GM19438 (cell line): ENCODE data around the gene AMOTL1.

Source experiments
- ATAC-seq: cut with Tn5 transposase; IDR thresholded peaks from one replicate; pipeline ENCODE4 v1.9.1; 2021; ENCODE audit warnings: low read depth; ENCODE audit not compliant: unreplicated experiment

Gene AMOTL1

GRCh38 chr11:94767701-94768601 is at the start of gene AMOTL1:
TSS of gene AMOTL1 (plus strand) at chr11:94768356. CDS start at chr11:94768512, 156 bp downstream.
- ATAC-seq = peak; percentile 88

GRCh38 chr11:94719876-94720275 is 48.3 kb upstream of the AMOTL1 start:
- no peak for ATAC-seq

GRCh38 chr11:94721565-94722292 is 46.4 kb upstream of the AMOTL1 start:
- ATAC-seq = no peak

DNA sequence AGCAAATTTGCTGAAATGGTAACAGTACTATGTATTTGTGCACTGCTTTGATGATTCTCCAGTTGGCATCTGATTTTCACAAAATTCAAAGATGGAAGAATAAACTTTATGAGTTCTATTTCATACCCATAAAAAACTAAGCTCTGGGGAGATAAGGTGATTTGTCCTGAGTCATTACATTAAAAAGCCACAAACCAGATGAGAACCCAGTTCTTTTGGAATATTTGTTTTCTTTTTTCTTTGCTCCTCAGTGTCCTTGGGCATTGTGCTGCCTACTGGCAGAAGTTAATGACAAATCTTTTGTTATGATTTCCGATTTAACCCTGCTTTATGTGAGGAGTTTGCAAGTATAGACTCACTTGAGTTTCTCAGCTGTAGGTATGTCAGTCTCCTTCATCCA is 45.4 kb upstream of the AMOTL1 start:
- no peak for ATAC-seq

- no peak for ATAC-seq
These were observed 43.1 kb upstream of the AMOTL1 start for GRCh38 chr11:94725097-94725496.

GRCh38 chr11:94727819-94728218 is 40.3 kb upstream of the AMOTL1 start:
- no peak for ATAC-seq

GRCh38 chr11:94728541-94728940 is 39.6 kb upstream of the AMOTL1 start:
- no peak for ATAC-seq

GRCh38 chr11:94728966-94729751 is 39.0 kb upstream of the AMOTL1 start:
- ATAC-seq = no peak

- ATAC-seq = no peak
These were observed 38.0 kb upstream of the AMOTL1 start for GRCh38 chr11:94730153-94730552.

DNA sequence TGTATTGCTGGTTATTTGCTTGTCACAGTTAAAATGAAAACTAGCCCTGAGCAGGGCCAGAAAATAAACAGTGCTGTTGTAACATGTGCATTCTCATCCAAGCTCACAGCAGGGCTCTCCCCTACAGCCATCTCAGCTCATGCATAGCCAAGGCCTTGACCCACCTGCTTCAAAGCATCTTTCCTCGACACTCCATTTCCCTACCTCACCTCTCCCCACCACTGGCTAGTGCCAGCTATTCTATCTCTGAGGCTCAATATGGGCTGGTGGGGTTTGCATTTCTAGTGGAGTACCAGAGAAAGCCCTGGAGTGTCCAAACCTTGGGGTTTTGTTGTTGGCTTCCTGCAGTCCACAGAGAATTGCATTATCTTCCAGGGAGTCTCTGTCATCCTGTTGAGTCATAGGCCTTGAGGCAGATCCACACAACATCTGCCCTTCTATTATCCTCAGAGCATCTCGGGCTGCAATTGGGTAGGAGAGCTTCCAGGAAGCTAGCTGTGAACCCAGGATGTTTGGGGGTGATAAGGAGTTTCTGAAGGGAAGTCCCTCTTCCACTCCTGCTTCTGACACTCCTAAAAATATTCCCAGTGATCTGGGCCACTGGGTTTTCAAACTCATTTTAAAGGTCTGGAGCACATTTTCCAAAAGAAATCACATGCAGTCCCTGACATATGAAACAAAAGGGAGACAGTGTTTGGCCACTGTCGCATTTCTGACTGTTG is 36.1 kb upstream of the AMOTL1 start:
- ATAC-seq = no peak

DNA sequence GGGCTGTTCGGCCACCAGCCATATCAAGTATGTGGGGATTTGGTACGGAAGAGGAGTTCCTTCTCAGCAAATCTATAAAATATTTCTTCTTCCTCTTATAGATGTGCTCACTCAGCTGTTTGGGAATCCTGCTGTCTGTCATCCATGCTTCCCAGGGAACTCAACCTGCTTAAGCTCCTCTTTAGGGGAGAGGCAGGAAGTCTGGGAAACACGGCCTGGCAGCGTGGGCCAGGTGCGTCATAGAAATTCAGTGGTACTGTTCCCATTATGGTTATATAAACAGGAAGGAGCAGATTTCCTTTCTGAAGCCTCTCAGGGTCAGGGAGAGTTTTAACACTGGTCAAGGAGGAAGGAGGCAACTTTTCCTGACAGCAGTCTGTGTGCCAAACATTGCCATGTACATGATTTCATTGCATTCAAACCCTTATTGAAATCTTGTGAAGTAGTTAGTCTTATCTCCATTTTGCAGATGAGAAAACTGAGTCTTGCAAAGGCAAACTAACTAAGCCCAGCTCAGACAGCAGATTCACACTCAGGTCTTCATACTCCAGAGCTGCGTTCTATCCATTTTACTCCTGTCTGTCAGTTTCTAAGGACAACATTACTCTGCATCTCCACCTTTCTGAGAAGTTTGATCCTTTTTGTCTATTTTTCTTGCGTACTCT is 35.4 kb upstream of the AMOTL1 start:
- no peak for ATAC-seq

DNA sequence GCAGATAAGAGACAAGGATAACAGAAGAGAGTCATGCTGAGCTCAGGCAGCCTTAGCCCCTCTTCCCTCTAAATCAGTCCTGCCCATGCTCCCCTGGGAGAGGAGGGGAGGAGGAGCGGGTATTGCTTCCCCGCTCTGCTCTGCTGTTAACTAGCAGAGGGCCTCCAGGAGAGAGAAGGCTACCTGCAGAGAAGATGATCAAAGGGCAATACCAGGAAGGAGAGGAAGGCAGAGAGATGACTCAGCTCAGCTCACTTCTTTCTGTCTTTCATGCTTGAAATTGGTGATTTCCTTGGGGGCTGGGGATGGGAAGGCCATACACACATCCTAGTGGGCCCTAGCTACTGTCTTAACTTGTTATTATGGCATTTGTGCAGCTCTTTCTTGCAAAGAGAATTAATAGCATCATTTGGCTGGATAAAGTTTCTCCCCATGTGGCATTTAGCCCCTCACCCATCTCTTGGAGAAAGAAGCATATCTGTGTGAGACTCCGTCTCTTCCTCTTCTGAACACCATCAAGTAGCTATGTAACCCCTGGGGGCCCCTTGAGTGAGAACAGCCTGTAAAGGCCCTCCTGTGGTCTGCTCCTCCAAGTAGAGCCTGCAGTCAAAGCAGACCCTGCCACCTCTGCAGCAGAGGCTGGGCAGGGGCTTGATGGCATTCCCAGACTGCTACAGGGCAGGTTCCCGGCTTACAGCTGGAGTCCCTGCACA is 33.4 kb upstream of the AMOTL1 start:
- ATAC-seq = no peak

DNA sequence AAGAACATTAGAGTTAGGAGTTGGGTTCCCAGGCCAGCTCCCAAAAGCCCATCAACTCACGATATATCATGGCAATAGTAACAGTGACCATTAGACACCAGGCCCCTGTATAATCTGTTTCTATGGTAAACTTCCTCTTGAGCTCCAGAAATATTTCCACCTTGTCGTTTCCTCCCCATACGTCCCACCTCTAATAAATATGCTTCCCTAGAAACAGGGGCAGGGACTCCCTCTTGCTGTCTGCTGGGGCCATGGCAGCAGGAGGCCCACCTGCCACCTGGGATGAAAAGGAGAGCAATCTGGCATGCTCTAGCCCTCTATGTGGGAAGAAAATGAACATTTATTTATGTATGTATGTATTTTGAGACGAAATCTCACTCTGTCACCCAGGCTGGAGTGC is 32.2 kb upstream of the AMOTL1 start:
- ATAC-seq = no peak

DNA sequence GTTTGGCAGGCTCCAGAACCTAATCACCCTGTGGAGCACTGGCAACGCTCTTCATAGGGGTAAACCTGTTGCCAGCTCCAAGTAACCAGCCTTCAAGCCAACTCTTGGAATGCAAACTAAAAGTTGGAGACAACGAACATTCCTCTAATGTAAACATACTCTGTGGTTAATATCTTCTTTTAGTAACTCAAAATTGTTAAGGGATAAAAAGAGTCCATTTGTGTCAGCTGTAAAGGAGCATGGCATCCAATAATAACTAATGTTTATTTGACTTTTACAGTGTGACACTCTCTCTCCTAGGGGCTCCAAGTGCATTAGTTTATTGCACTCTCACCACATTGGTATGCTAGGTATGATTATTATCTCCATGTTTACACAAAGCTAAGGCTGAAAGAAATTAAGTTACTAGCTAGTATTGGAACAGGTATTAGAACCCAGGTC is 31.0 kb upstream of the AMOTL1 start:
- ATAC-seq = no peak

DNA sequence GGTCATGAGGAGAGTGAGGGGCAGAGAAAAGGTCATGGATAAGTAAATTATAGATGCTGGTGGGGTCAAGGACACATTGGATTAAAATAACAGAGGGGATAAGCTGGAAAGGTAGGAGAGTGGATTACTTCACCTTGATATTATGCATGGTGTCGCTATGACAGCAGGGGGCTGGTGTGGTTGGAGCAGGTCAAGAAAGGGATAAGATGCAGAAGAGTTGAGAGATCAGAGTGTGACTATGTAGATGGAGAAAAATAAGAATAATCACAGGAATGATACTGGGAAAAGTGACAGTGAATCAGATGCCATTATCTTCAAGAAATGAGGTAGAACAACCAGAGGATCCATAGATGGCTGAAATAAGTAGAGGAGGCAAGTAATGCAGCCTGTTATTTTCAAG is 29.4 kb upstream of the AMOTL1 start:
- no peak for ATAC-seq

- no peak for ATAC-seq
These were observed 28.8 kb upstream of the AMOTL1 start for GRCh38 chr11:94739331-94739730.

GRCh38 chr11:94740083-94741021 is 27.8 kb upstream of the AMOTL1 start:
- ATAC-seq = peak; percentile 17
